Hematopoietic multipotent progenitor cell treated with erythropoietin and hydrocortisone succinate and interleukin-3 and kit ligand, for 4 days (in vitro differentiated cells): ENCODE data around the gene GLCCI1.

Experiments
- DNase-seq: peaks from one replicate; pipeline ENCODE4 v3.0.0-alpha.2; 2015

Gene GLCCI1

GRCh38 chr7:7968544-7969305 lies at the start of gene GLCCI1:
TSS of gene GLCCI1 (plus strand) at chr7:7968796. CDS start at chr7:7969351, 555 bp downstream.
- peak; percentile 99 for DNase-seq

GRCh38 chr7:7919449-7919945 lies 49.1 kb upstream of the GLCCI1 start:
- DNase-seq, result no peak

GRCh38 chr7:7920056-7920455 lies 48.5 kb upstream of the GLCCI1 start:
- DNase-seq, result no peak

GRCh38 chr7:7920481-7920880 lies 48.1 kb upstream of the GLCCI1 start:
- DNase-seq, result no peak

GRCh38 chr7:7921830-7922229 lies 46.8 kb upstream of the GLCCI1 start:
- DNase-seq, result no peak

GRCh38 chr7:7922684-7923385 lies 45.8 kb upstream of the GLCCI1 start:
- DNase-seq, result no peak

- DNase-seq, result no peak
These were observed 44.8 kb upstream of the GLCCI1 start for GRCh38 chr7:7923818-7924217.

- no peak for DNase-seq
These were observed 44.3 kb upstream of the GLCCI1 start for GRCh38 chr7:7924303-7924702.

- DNase-seq, result no peak
These were observed 37.0 kb upstream of the GLCCI1 start for GRCh38 chr7:7931626-7932025.

- no peak for DNase-seq
These were observed 36.0 kb upstream of the GLCCI1 start for GRCh38 chr7:7932553-7932952.

GRCh38 chr7:7933915-7934526 lies 34.6 kb upstream of the GLCCI1 start:
- DNase-seq, result no peak

GRCh38 chr7:7934945-7935344 lies 33.7 kb upstream of the GLCCI1 start:
- DNase-seq, result no peak

GRCh38 chr7:7938471-7938870 lies 30.1 kb upstream of the GLCCI1 start:
- no peak for DNase-seq

- DNase-seq, result no peak
These were observed 24.6 kb upstream of the GLCCI1 start for GRCh38 chr7:7943951-7944350.

- DNase-seq, result peak; percentile 39
These were observed 23.8 kb upstream of the GLCCI1 start for GRCh38 chr7:7944619-7945282.

GRCh38 chr7:7946486-7946885 lies 22.1 kb upstream of the GLCCI1 start:
- DNase-seq, result no peak

- DNase-seq, result no peak
These were observed 20.4 kb upstream of the GLCCI1 start for GRCh38 chr7:7948232-7948631.

- DNase-seq, result no peak
These were observed 14.8 kb upstream of the GLCCI1 start for GRCh38 chr7:7953806-7954205.

GRCh38 chr7:7956531-7957128 lies 12.0 kb upstream of the GLCCI1 start:
- DNase-seq, result no peak

GRCh38 chr7:7957513-7957912 lies 11.1 kb upstream of the GLCCI1 start:
- DNase-seq, result no peak

GRCh38 chr7:7959979-7960670 lies 8.5 kb upstream of the GLCCI1 start:
- DNase-seq, result no peak

GRCh38 chr7:7962851-7963250 lies 5.7 kb upstream of the GLCCI1 start:
- no peak for DNase-seq
